Fibroblast of lung (primary cell): ENCODE results near the gene GNL1. TPM values are rescaled to one million over a fixed set of nuclear protein-coding genes. Genes with fewer than 3 reads are reported as not detected.
A peak's percentile ranks its signal among the peaks of the same experiment; 100 is the strongest.

Experiments used
- DNase-seq, 2 donors: peaks; one replicate each; pipeline versions ENCODE4 v3.0.0 to v3.0.0-alpha.2; 2010; ENCODE audit warnings: low read depth in 2 of 2
- H2AFZ ChIP-seq: 2 replicates; pipeline ENCODE4 v1.5.1; 2012; ENCODE audit warnings: low read length, control low read depth, inconsistent platforms
- H3K27ac ChIP-seq: 2 replicates; pipeline ENCODE4 v1.5.1; 2011; ENCODE audit warnings: low read length, control low read depth; ENCODE audit not compliant: insufficient read depth
- H3K27me3 ChIP-seq: 2 replicates; pipeline ENCODE4 v1.5.1; 2011; ENCODE audit warnings: mild to moderate bottlenecking, low read length; ENCODE audit not compliant: control insufficient read depth, insufficient read depth
- H3K36me3 ChIP-seq: 2 replicates; pipeline ENCODE4 v1.5.1; 2011; ENCODE audit warnings: low read length; ENCODE audit not compliant: control insufficient read depth, insufficient read depth
- H3K4me1 ChIP-seq: 2 replicates; pipeline ENCODE4 v1.5.1; 2011; ENCODE audit warnings: low read length; ENCODE audit not compliant: control insufficient read depth, insufficient read depth; ENCODE audit errors: extremely low read depth
- H3K4me2 ChIP-seq: 2 replicates; pipeline ENCODE4 v1.5.1; 2011; ENCODE audit warnings: low read length, control low read depth; ENCODE audit not compliant: insufficient read depth; ENCODE audit errors: extremely low read depth
- H3K4me3 ChIP-seq, 4 experiments: fragments of 200-600 bp in 1 of 4; sonication (generic) in 1 of 4; replicated peaks in 1 of 4; 2 replicates each; pipeline ENCODE4 v1.5.1; 2011 to 2016; ENCODE audit warnings: low read length in 4 of 4, low read depth in 3 of 4, mild to moderate bottlenecking in 3 of 4, control low read depth in 2 of 4, inconsistent platforms in 1 of 4, mixed read lengths in 1 of 4; ENCODE audit not compliant: insufficient read depth in 1 of 4; ENCODE audit errors: control extremely low read depth in 1 of 4
- H3K79me2 ChIP-seq: 2 replicates; pipeline ENCODE4 v1.5.1; 2012; ENCODE audit warnings: mild to moderate bottlenecking, low read length, inconsistent platforms; ENCODE audit not compliant: control insufficient read depth, insufficient read depth
- H3K9ac ChIP-seq: 2 replicates; pipeline ENCODE4 v1.5.1; 2011; ENCODE audit warnings: mild to moderate bottlenecking, low read length, control low read depth; ENCODE audit not compliant: insufficient read depth
- H3K9me3 ChIP-seq: 2 replicates; pipeline ENCODE4 v1.5.1; 2012; ENCODE audit warnings: low read depth, low read length; ENCODE audit not compliant: control insufficient read depth, insufficient read depth
- H4K20me1 ChIP-seq: 2 replicates; pipeline ENCODE4 v1.5.1; 2011; ENCODE audit warnings: low read length; ENCODE audit not compliant: control insufficient read depth, insufficient read depth; ENCODE audit errors: extremely low read depth
- CTCF ChIP-seq, 2 donors: IDR thresholded peaks in 1 of 2; conservative IDR thresholded peaks in 1 of 2; 1 replicate in 1 of 2; 2 replicates in 1 of 2; pipeline ENCODE4 v1.5.1; 2011 to 2012; ENCODE audit warnings: low read length in 2 of 2, control low read depth in 1 of 2, inconsistent platforms in 1 of 2, low read depth in 1 of 2, mild to moderate bottlenecking in 1 of 2
- EZH2 ChIP-seq: IDR thresholded peaks from 2 replicates; pipeline ENCODE4 v1.5.1; 2012; ENCODE audit warnings: low read length, control low read depth, mild to moderate bottlenecking; ENCODE audit errors: missing control alignments
- polyA plus RNA-seq, 2 donors: library from polyadenylated mRNA; depleted of rRNA in 1 of 2; stranded (reverse) in 1 of 2; unstranded in 1 of 2; fragments of >200 nt; gene quantifications; 2 replicates each; pipeline ENCODE4 v1.2.1, GENCODE V29; 2011 to 2012; ENCODE audit warnings: missing spikeins in 1 of 2
- total RNA-seq: library from RNA; depleted of rRNA; stranded (reverse); fragments of >200 nt; gene quantifications from 2 replicates; pipeline ENCODE4 v1.2.1, GENCODE V29; 2014

Gene GNL1
- total and polyA plus RNA-seq, 2 donors (not counting 1 experiment from before 2014, with no cell fraction given) = 33.4 to 67.0 TPM

- H3K9me3 ChIP-seq = no peaks in the 10 kb centered on the region
- no peak for DNase-seq
- H3K79me2 ChIP-seq = peaks cover 17% of the 10 kb centered on the region
- H3K27ac ChIP-seq = no peak overlapping the region
- TF ChIP-seq CTCF (conservative IDR thresholded peaks at IDR 0.05 in 1 of 2, IDR thresholded peaks at IDR 0.05 in 1 of 2; ENCODE audit: low read depth in 1 of 2, low read length in 2 of 2) (no peak), EZH2 (no peak)
- peaks cover 22% of the 10 kb centered on the region for H3K36me3 ChIP-seq
- no peak overlapping the region for H3K4me2 ChIP-seq
- peaks cover 15% of the 10 kb centered on the region for H3K4me1 ChIP-seq
- no peaks in the 10 kb centered on the region for H3K27me3 ChIP-seq
- H4K20me1 ChIP-seq = no peaks in the 10 kb centered on the region
- no peak overlapping the region for H3K4me3 ChIP-seq
- H2AFZ ChIP-seq = no peak overlapping the region
- H3K9ac ChIP-seq = no peak overlapping the region
Measured at GRCh38 chr6:30494291-30494861, 61.9 kb downstream of the GNL1 start.

DNA sequence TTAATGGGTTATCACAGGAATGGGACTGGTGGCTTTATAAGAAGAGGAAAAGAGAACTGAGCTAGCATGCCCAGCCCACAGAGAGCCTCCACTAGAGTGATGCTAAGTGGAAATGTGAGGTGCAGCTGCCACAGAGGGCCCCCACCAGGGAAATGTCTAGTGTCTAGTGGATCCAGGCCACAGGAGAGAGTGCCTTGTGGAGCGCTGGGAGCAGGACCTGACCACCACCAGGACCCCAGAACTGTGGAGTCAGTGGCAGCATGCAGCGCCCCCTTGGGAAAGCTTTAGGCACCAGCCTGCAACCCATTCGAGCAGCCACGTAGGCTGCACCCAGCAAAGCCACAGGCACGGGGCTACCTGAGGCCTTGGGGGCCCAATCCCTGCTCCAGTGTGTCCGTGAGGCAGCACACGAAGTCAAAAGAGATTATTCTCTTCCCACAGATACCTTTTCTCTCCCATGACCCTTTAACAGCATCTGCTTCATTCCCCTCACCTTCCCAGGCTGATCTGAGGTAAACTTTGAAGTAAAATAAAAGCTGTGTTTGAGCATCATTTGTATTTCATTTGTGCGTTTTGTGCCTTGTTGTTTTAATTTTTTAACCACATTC, 62.5 kb downstream of the GNL1 start:
- H3K4me3 ChIP-seq = no peak overlapping the region
- H3K9ac ChIP-seq = no peak overlapping the region
- H3K36me3 ChIP-seq = peaks cover 22% of the 10 kb centered on the region
- peaks cover 17% of the 10 kb centered on the region for H3K79me2 ChIP-seq
- no peaks in the 10 kb centered on the region for H3K27me3 ChIP-seq
- no peak overlapping the region for H2AFZ ChIP-seq
- H4K20me1 ChIP-seq = no peaks in the 10 kb centered on the region
- H3K4me1 ChIP-seq = peaks cover 15% of the 10 kb centered on the region
- DNase-seq = no peak
- H3K9me3 ChIP-seq = no peaks in the 10 kb centered on the region
- H3K27ac ChIP-seq = no peak overlapping the region
- TF ChIP-seq CTCF (conservative IDR thresholded peaks at IDR 0.05 in 1 of 2, IDR thresholded peaks at IDR 0.05 in 1 of 2; ENCODE audit: low read depth in 1 of 2, low read length in 2 of 2) (peak in 1 of 2 donors; percentile 26), EZH2 (no peak)
- H3K4me2 ChIP-seq = no peak overlapping the region

DNA sequence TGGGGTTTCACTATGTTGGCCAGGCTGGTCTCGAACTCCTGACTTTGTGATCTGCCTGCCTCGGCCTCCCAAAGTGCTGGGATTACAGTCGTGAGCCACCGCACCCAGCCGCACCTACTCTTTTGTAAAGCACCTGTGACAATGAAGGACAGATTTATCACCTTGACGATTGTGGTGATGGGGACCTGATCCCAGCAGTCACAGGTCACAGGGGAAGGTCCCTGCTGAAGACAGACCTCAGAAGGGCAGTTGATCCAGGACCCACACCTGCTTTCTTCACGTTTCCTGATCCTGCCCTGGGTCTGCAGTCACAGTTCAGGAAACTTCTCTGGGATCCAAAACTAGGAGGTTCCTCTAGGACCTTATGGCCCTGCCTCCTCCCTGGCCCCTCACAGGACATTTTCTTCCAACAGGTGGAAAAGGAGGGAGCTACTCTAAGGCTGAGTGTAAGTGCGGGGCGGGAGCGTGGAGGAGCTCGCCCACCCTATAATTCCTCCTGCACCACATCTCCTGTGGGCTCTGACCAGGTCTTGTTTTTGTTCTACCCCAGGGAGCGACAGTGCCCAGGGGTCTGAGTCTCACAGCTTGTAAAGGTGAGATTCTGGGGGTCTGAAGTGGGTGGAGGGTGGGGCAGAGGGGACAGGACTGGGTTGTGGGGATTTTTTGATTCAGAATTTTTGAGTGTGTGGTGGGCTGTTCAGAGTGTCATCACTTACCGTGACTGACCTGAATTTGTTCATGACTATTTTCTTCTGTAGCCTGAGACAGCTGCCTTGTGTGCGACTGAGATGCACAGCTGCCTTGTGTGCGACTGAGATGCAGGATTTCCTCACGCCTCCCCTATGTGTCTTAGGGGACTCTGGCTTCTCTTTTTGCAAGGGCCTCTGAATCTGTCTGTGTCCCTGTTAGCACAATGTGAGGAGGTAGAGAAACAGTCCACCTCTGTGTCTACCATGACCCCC, 64.0 kb downstream of the GNL1 start:
- no peak for DNase-seq

More for the DNA sequence above, 64.0 kb downstream of the GNL1 start:
- Histone ChIP-seq H3K4me2 (no peak overlapping the region), H4K20me1 (no peaks in the 10 kb centered on the region), H3K4me3 (peak overlapping the region in 1 of 4 experiments; percentile 10), H3K27me3 (no peaks in the 10 kb centered on the region), H3K9me3 (no peaks in the 10 kb centered on the region), H2AFZ (no peak overlapping the region), H3K4me1 (peaks cover 15% of the 10 kb centered on the region), H3K36me3 (peaks cover 22% of the 10 kb centered on the region), H3K27ac (no peak overlapping the region), H3K79me2 (peaks cover 17% of the 10 kb centered on the region), H3K9ac (no peak overlapping the region)
- TF ChIP-seq CTCF (conservative IDR thresholded peaks at IDR 0.05 in 1 of 2, IDR thresholded peaks at IDR 0.05 in 1 of 2; ENCODE audit: low read depth in 1 of 2, low read length in 2 of 2) (no peak), EZH2 (no peak)
